Panc1 (cell line): ENCODE measurements around the gene CLK3. TPM values are rescaled to one million over a fixed set of nuclear protein-coding genes. Genes with fewer than 3 reads are reported as not detected.
"Not testable (repeated sequence)": the region's sequence is repeated elsewhere in the genome, so short reads cannot be mapped to it uniquely, and the experiment has no call there.

Experiments
- ATAC-seq: fragments of 200-7000 bp; cut with Tn5 transposase; 2 replicates; pipeline ENCODE4 v1.9.1; 2020; ENCODE audit warnings: mild to moderate bottlenecking, moderate library complexity
- BruUV-seq: library from RNA; stranded (reverse); fragments of 400-500 nt; replicated peaks from 2 replicates; lab custom pipeline; 2021; lab: Mats Ljungman, UMichigan
- CTCF ChIA-PET: fragments of 300-600 bp; sonication (Branson Sonifier 250); formaldehyde crosslinking; loops from one replicate; lab custom pipeline; 2022; ENCODE audit warnings: antibody characterized with exemption; lab: Charles Lee
- POLR2A ChIA-PET: fragments of 300-600 bp; sonication (Branson Sonifier 250); formaldehyde crosslinking; loops from one replicate; lab custom pipeline; 2022; ENCODE audit warnings: antibody characterized with exemption; lab: Charles Lee
- DNase-seq: peaks from one replicate; pipeline ENCODE4 v3.0.0-alpha.2; 2010; ENCODE audit warnings: low read depth, low spot score
- H3K27ac ChIP-seq: 2 replicates; pipeline ENCODE4 v1.5.1; 2011; ENCODE audit warnings: mild to moderate bottlenecking, low read length, inconsistent platforms
- H3K27me3 ChIP-seq: fragments of 200-500 bp; sonication (Bioruptor generic); 2 replicates; pipeline ENCODE4 v1.6.0; 2014; ENCODE audit warnings: low read length, inconsistent platforms; ENCODE audit not compliant: control insufficient read depth, insufficient read depth
- H3K36me3 ChIP-seq: fragments of 200-500 bp; sonication (Bioruptor generic); 2 replicates; pipeline ENCODE4 v1.5.1; 2014; ENCODE audit warnings: inconsistent platforms, mild to moderate bottlenecking, low read length, moderate library complexity; ENCODE audit not compliant: control insufficient read depth, insufficient read depth
- H3K4me1 ChIP-seq: 2 replicates; pipeline ENCODE4 v1.5.1; 2011; ENCODE audit warnings: inconsistent platforms, mild to moderate bottlenecking, low read length, moderate library complexity; ENCODE audit not compliant: control insufficient read depth, insufficient read depth
- H3K4me3 ChIP-seq, 2 experiments: 2 replicates each; pipeline ENCODE4 v1.5.1; 2011 to 2012; ENCODE audit warnings: low read depth in 2 of 2, low read length in 2 of 2, mild to moderate bottlenecking in 2 of 2, inconsistent platforms in 1 of 2, moderate library complexity in 1 of 2
- H3K9me3 ChIP-seq: fragments of 200-500 bp; sonication (Bioruptor generic); 2 replicates; pipeline ENCODE4 v1.5.1; 2014; ENCODE audit warnings: low read depth, mild to moderate bottlenecking, inconsistent platforms, low read length, moderate library complexity; ENCODE audit not compliant: control insufficient read depth, insufficient read depth
- CTCF ChIP-seq: fragments of 450-650 bp; IDR thresholded peaks from 2 replicates; pipeline ENCODE4 v1.5.1; 2017; ENCODE audit warnings: mild to moderate bottlenecking
- POLR2AphosphoS5 ChIP-seq: IDR thresholded peaks from 2 replicates; pipeline ENCODE4 v1.6.1; 2012; ENCODE audit warnings: mild to moderate bottlenecking, low read depth, low read length, moderate library complexity
- REST ChIP-seq, 2 experiments: IDR thresholded peaks; 2 replicates each; pipeline ENCODE4 v1.6.1; 2011 to 2012; ENCODE audit warnings: low read depth in 2 of 2, control low read depth in 1 of 2, low read length in 1 of 2, mild to moderate bottlenecking in 1 of 2, moderate library complexity in 1 of 2; ENCODE audit not compliant: insufficient read depth in 1 of 2
- SIN3A ChIP-seq: IDR thresholded peaks from 2 replicates; pipeline ENCODE4 v1.6.1; 2012; ENCODE audit warnings: low read depth, mild to moderate bottlenecking, low read length, moderate library complexity, borderline replicate concordance; ENCODE audit not compliant: insufficient read depth
- TCF7L2 ChIP-seq: IDR thresholded peaks from 2 replicates; pipeline ENCODE4 v1.6.1; 2011; ENCODE audit warnings: mild to moderate bottlenecking, low read depth, low read length, inconsistent platforms
- in situ Hi-C: cut with HindIII; loops from 2 replicates; pipeline ENCODE4 v1.10.0; 2016; ENCODE audit warnings: low sequenced_read_pairs, low pct_unique_long_range_greater_than_20kb
- intact Hi-C: fragments of 100-400 bp; cut with micrococcal nuclease; formaldehyde crosslinking; loops from one replicate; pipeline ENCODE4 v1.10.0; 2022; ENCODE audit not compliant: unreplicated experiment
- total RNA-seq: library from RNA; stranded (reverse); gene quantifications from one replicate; pipeline ENCODE4 v1.2.1, GENCODE V29; 2021; ENCODE audit not compliant: unreplicated experiment

CLK3 gene
- total RNA-seq, 1 experiment from 2014 or later = 69.8 TPM

GRCh38 chr15:74594455-74594854 lies 21.2 kb upstream of the CLK3 start:
- intact Hi-C loops = no loop called here
- H3K4me1 ChIP-seq = peaks cover 16% of the 10 kb centered on the region
- in situ Hi-C loops = no loop called here
- DNase-seq (no peak), ATAC-seq (no peak)
- H3K27ac ChIP-seq = no peak overlapping the region
- CTCF ChIA-PET = no interaction called here
- no peaks in the 10 kb centered on the region for H3K9me3 ChIP-seq
- H3K27me3 ChIP-seq = no peaks in the 10 kb centered on the region
- POLR2A ChIA-PET = no interaction called here
- H3K4me3 ChIP-seq = no peak overlapping the region
- H3K36me3 ChIP-seq = peaks cover 6% of the 10 kb centered on the region; the same call in 1 of the 2 replicates
- BruUV-seq = no TSS peak
- TF ChIP-seq SIN3A (no peak), CTCF (no peak), TCF7L2 (no peak), POLR2AphosphoS5 (no peak), REST (IDR thresholded peaks at IDR 0.05; ENCODE audit: insufficient read depth in 1 of 2, low read depth in 2 of 2, low read length in 1 of 2) (no peak)

GRCh38 chr15:74595271-74595670 lies 20.4 kb upstream of the CLK3 start:
- H3K36me3 ChIP-seq = peaks cover 4% of the 10 kb centered on the region; the same call in 1 of the 2 replicates
- ATAC-seq = no peak
- H3K4me3 ChIP-seq = no peak overlapping the region
- TF ChIP-seq CTCF (no peak), SIN3A (no peak), REST (IDR thresholded peaks at IDR 0.05; ENCODE audit: insufficient read depth in 1 of 2, low read depth in 2 of 2, low read length in 1 of 2) (no peak), POLR2AphosphoS5 (no peak), TCF7L2 (no peak)
- DNase-seq = no peak
- H3K9me3 ChIP-seq = no peaks in the 10 kb centered on the region
- no peaks in the 10 kb centered on the region for H3K27me3 ChIP-seq
- in situ Hi-C loops = no loop called here
- BruUV-seq = no TSS peak
- no peak overlapping the region for H3K27ac ChIP-seq
- ChIA-PET POLR2A (no interaction called here), CTCF (no interaction called here)
- peaks cover 16% of the 10 kb centered on the region for H3K4me1 ChIP-seq
- intact Hi-C loops = no loop called here

- in situ Hi-C loops, POLR2A ChIA-PET, H3K9me3 ChIP-seq, H3K4me3 ChIP-seq, intact Hi-C loops, H3K36me3 ChIP-seq, H3K27me3 ChIP-seq, H3K27ac ChIP-seq, ATAC-seq, CTCF ChIA-PET, BruUV-seq, DNase-seq: not testable (repeated sequence)
- peaks cover 16% of the 10 kb centered on the region for H3K4me1 ChIP-seq
These were observed 18.9 kb upstream of the CLK3 start for GRCh38 chr15:74596736-74597135.
